ENCODE data around the gene HM13.
"Not testable (repeated sequence)": the region's sequence is repeated elsewhere in the genome, so short reads cannot be mapped to it uniquely, and the experiment has no call there.

HM13 gene

DNA sequence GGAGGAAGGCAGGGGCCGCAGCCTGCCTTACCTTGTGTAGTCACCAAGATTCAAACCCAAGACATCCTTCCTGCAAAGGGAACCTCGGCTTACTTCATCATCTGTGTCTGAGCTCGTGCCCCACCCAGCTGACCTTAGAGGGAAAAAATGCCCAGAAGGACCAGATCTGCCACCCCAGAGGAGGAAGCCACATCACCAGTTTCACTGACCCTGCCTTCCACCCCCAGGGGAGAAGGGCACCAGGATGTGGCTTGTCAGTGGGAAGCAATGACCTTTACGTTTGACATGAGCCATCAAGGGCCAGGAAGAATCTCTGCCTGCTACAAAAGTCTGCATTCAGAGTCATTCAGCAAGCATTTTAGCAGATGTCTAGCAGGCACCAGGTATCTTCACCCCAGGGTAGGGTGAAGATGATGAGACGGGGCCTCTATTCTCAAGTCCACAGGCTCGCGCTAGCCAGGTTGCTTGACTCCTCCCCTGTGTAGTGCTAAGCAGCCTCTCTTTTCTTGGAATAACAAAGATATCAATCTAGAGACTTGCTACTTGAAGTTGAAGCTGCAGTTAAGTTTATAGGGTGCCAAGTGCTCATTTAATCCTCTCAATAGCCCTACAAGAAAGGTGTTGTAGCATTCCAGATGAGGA, 28.1 kb downstream of the HM13 start:
- H3K27ac ChIP-seq: peak overlapping the region; percentile 86
- no peak for TF ChIP-seq CTCF (IDR thresholded peaks at IDR 0.05)
- H3K4me1 ChIP-seq (ENCODE audit: control insufficient read depth in 1 of 2, insufficient read depth in 1 of 2, low read depth in 1 of 2, low read length in 1 of 2): peaks cover 36 to 46% of the 10 kb centered on the region in 2 experiments
- H3K4me3 ChIP-seq (ENCODE audit: low read depth in 1 of 2, low read length in 1 of 2): no peak overlapping the region
- H3K27me3 ChIP-seq: no peaks in the 10 kb centered on the region
- no peaks in the 10 kb centered on the region for H3K9me3 ChIP-seq
- H3K36me3 ChIP-seq: peaks cover 53% of the 10 kb centered on the region

DNA sequence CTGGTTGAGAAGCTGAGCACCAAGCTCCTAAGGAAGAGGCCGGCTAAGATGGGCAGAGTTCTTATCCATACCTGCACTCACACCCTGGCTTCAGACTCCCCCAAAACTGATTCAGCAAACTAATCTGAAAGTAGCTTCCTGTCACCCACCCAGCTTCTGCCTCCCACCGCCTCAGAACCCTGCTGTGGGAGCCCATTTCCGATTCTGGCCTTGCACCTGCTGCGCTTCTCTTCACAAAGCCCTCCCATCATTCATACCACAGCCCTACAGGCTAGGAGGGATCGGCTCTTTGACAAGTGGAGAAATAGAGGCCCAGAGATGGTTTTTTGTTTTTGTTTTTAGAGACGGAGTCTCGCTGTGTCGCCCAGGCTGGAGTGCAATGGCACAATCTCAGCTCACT, 28.7 kb downstream of the HM13 start:
- H3K36me3 ChIP-seq: peaks cover 59% of the 10 kb centered on the region
- H3K4me3 ChIP-seq (ENCODE audit: low read depth in 1 of 2, low read length in 1 of 2): no peak overlapping the region
- no peaks in the 10 kb centered on the region for H3K9me3 ChIP-seq
- peak overlapping the region; percentile 86 for H3K27ac ChIP-seq
- no peak for TF ChIP-seq CTCF (IDR thresholded peaks at IDR 0.05)
- no peaks in the 10 kb centered on the region for H3K27me3 ChIP-seq
- peaks cover 34 to 45% of the 10 kb centered on the region in 2 experiments for H3K4me1 ChIP-seq (ENCODE audit: control insufficient read depth in 1 of 2, insufficient read depth in 1 of 2, low read depth in 1 of 2, low read length in 1 of 2)

- H3K36me3 ChIP-seq: peaks cover 59% of the 10 kb centered on the region
- no peaks in the 10 kb centered on the region for H3K9me3 ChIP-seq
- H3K4me3 ChIP-seq (ENCODE audit: low read depth in 1 of 2, low read length in 1 of 2): no peak overlapping the region
- no peaks in the 10 kb centered on the region for H3K27me3 ChIP-seq
- peak overlapping the region; percentile 59 for H3K27ac ChIP-seq
- peaks cover 23 to 34% of the 10 kb centered on the region in 2 experiments for H3K4me1 ChIP-seq (ENCODE audit: control insufficient read depth in 1 of 2, insufficient read depth in 1 of 2, low read depth in 1 of 2, low read length in 1 of 2)
- no peak for TF ChIP-seq CTCF (IDR thresholded peaks at IDR 0.05)
These were observed 29.8 kb downstream of the HM13 start for GRCh38 chr20:31543966-31544598.

DNA sequence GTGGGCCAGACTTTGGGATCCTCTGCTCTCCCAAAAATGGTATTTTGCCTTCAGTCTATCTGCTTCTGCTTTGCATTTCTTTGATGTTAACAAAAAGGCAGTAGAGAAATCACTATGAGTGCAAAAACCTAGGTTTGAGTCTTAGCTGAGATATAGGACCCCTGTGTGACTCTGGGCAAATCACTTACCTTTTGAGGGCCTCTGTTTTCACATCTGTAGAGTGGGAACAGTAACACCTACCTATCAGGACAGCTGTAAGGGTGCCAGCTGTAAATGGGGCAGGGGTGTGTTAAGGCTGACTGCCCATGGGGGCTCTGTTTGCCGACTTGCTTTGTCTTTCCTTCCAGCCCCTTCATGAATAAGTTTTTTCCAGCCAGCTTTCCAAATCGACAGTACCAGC, 30.4 kb downstream of the HM13 start:
- Histone ChIP-seq H3K27ac (peak overlapping the region; percentile 59), H3K36me3 (peaks cover 59% of the 10 kb centered on the region), H3K4me1 (ENCODE audit: control insufficient read depth in 1 of 2, insufficient read depth in 1 of 2, low read depth in 1 of 2, low read length in 1 of 2) (peaks cover 21 to 33% of the 10 kb centered on the region in 2 experiments), H3K27me3 (no peaks in the 10 kb centered on the region), H3K9me3 (no peaks in the 10 kb centered on the region), H3K4me3 (ENCODE audit: low read depth in 1 of 2, low read length in 1 of 2) (no peak overlapping the region)
- TF ChIP-seq CTCF (IDR thresholded peaks at IDR 0.05): no peak

GRCh38 chr20:31545621-31546040, 31.4 kb downstream of the HM13 start:
- not testable (repeated sequence) for H3K4me3 ChIP-seq (ENCODE audit: low read depth in 1 of 2, low read length in 1 of 2)
- H3K36me3 ChIP-seq: peaks cover 59% of the 10 kb centered on the region

GRCh38 chr20:31547017-31547675, 32.9 kb downstream of the HM13 start:
- Histone ChIP-seq H3K27ac (peak overlapping the region; percentile 87), H3K4me1 (ENCODE audit: control insufficient read depth in 1 of 2, insufficient read depth in 1 of 2, low read depth in 1 of 2, low read length in 1 of 2) (peaks cover 13 to 23% of the 10 kb centered on the region in 2 experiments), H3K9me3 (no peaks in the 10 kb centered on the region), H3K4me3 (ENCODE audit: low read depth in 1 of 2, low read length in 1 of 2) (peak overlapping the region; percentile 57 to 69), H3K36me3 (peaks cover 73% of the 10 kb centered on the region), H3K27me3 (no peaks in the 10 kb centered on the region)
- peak; percentile 26 for TF ChIP-seq CTCF (IDR thresholded peaks at IDR 0.05)

More at GRCh38 chr20:31545621-31546040, 31.4 kb downstream of the HM13 start:
- H3K27me3 ChIP-seq, H3K9me3 ChIP-seq: not testable (repeated sequence)
- Histone ChIP-seq H3K4me1 (ENCODE audit: control insufficient read depth in 1 of 2, insufficient read depth in 1 of 2, low read depth in 1 of 2, low read length in 1 of 2) (peaks cover 21 to 33% of the 10 kb centered on the region in 2 experiments), H3K27ac (peak overlapping the region; percentile 59)
